Activated T-helper 9 cell treated with anti-CD3 and anti-CD28 coated beads, Interleukin-2, amount 50 U/mL, for 16 hours (primary cell): ENCODE data around the gene SAPCD2.

Experiments used
- DNase-seq: peaks from one replicate; pipeline ENCODE4 v3.0.0-alpha.2; 2020; ENCODE audit warnings: low read depth

SAPCD2 gene

GRCh38 chr9:137107312-137107921 is 37.1 kb upstream of the SAPCD2 start:
- no peak for DNase-seq

- DNase-seq, result no peak
These were observed 36.4 kb upstream of the SAPCD2 start for GRCh38 chr9:137106662-137107250.

- DNase-seq, result no peak
These were observed 35.7 kb upstream of the SAPCD2 start for GRCh38 chr9:137105814-137106661.

- no peak for DNase-seq
These were observed 33.0 kb upstream of the SAPCD2 start for GRCh38 chr9:137103206-137103999.

GRCh38 chr9:137099231-137099630 is 28.9 kb upstream of the SAPCD2 start:
- DNase-seq, result no peak

GRCh38 chr9:137097761-137098462 is 27.6 kb upstream of the SAPCD2 start:
- DNase-seq, result no peak

GRCh38 chr9:137096785-137097546 is 26.6 kb upstream of the SAPCD2 start:
- no peak for DNase-seq

- DNase-seq, result peak; percentile 80
These were observed 25.5 kb upstream of the SAPCD2 start for GRCh38 chr9:137095664-137096517.

- no peak for DNase-seq
These were observed 19.0 kb upstream of the SAPCD2 start for GRCh38 chr9:137089232-137089947.

GRCh38 chr9:137088121-137088520 is 17.8 kb upstream of the SAPCD2 start:
- no peak for DNase-seq

GRCh38 chr9:137087409-137087925 is 17.1 kb upstream of the SAPCD2 start:
- DNase-seq, result no peak

- DNase-seq, result peak; percentile 99
These were observed 16.4 kb upstream of the SAPCD2 start, which contains the start of gene MAN1B1 for GRCh38 chr9:137086531-137087408. Gene MAN1B1 (plus strand): TSS chr9:137086985. CDS start chr9:137087000, 15 bp downstream.

- no peak for DNase-seq
These were observed 15.7 kb upstream of the SAPCD2 start for GRCh38 chr9:137085920-137086530.

GRCh38 chr9:137084526-137084925 is 14.2 kb upstream of the SAPCD2 start:
- DNase-seq, result no peak

GRCh38 chr9:137083394-137084004 is 13.1 kb upstream of the SAPCD2 start:
- no peak for DNase-seq

- DNase-seq, result no peak
These were observed 12.6 kb upstream of the SAPCD2 start for GRCh38 chr9:137082925-137083290.
